ENCODE measurements around the gene P2RX6. TPM values are rescaled to one million over a fixed set of nuclear protein-coding genes. Genes with fewer than 3 reads are reported as not detected.
A peak's percentile ranks its signal among the peaks of the same experiment; 100 is the strongest.

The P2RX6 gene
- total RNA-seq, 1 donor from 2014 or later, result 11.0 TPM

DNA sequence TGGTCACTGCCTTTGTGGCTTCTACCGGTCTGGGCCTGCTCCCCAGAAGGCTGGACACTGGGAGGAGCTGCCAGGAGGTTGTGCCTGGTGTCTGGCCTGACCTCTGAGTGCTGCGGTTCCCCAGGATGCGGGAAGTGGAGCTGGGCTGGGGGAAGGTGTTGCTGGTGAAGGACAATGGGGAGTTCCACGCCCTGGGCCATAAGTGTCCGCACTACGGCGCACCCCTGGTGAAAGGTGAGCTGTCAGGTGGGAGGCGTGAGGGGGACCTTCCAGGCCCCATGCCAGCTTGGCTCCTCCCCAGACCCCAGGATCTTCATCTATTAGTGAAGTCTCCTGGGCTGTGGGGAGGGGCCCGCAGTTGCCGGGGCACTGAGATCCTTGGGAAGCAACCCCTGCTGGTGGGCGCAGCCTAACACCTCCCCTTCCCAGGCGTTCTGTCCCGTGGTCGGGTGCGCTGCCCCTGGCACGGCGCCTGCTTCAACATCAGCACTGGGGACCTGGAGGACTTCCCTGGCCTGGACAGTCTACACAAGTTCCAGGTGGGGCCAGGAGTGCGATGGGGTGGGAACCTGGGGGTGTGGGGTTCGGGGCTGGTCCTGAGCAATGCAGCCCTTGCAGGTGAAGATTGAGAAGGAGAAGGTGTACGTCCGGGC, 41.2 kb upstream of the P2RX6 start:
- no peak overlapping the region for H3K27ac ChIP-seq (ENCODE audit: low read depth, low read length)
- H3K27me3 ChIP-seq (ENCODE audit: control insufficient read depth in 3 of 3, insufficient read depth in 3 of 3, low read length in 3 of 3), result peaks cover 4 to 19% (median 11%) of the 10 kb centered on the region in 3 donors
- no peak overlapping the region for H3K9ac ChIP-seq (ENCODE audit: low read depth in 1 of 3, low read length in 3 of 3)
- H3K36me3 ChIP-seq (ENCODE audit: control insufficient read depth in 3 of 3, insufficient read depth in 3 of 3, low read length in 3 of 3), result no peaks in the 10 kb centered on the region
- no peak overlapping the region for H3K4me3 ChIP-seq (ENCODE audit: low read length in 3 of 3)
- H3K4me1 ChIP-seq (ENCODE audit: control insufficient read depth in 3 of 3, insufficient read depth in 3 of 3, low read length in 3 of 3), result no peaks in the 10 kb centered on the region
- H3K9me3 ChIP-seq (ENCODE audit: control insufficient read depth in 3 of 3, low read length in 3 of 3), result no peaks in the 10 kb centered on the region

DNA sequence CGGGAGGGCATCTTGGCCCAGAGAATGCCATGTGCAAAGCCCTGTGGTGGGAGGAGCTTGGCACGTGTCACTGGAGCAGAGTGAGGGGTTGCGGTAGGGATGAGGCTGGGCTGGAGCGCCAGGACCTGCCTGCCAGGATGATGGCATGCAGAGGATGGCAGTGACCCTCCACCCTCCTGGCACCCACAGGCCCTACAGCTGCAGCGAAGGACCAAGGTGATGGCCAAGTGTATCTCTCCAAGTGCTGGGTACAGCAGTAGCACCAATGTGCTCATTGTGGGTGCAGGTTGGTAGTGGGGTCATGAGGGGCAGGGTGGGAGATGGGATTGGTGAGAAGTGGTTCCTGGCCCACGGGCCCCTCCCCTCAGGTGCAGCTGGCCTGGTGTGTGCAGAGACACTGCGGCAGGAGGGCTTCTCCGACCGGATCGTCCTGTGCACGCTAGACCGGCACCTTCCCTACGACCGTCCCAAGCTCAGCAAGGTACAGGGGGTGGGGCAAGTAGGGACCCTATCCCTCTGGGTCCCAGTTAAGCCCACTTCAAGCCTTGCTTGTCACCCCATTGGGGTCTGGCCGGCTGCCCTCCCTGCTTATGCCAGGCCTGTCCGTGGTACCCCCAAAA, 40.5 kb upstream of the P2RX6 start:
- Histone ChIP-seq H3K27ac (ENCODE audit: low read depth, low read length) (no peak overlapping the region), H3K27me3 (ENCODE audit: control insufficient read depth in 3 of 3, insufficient read depth in 3 of 3, low read length in 3 of 3) (peaks cover 4 to 23% (median 11%) of the 10 kb centered on the region in 3 donors), H3K9ac (ENCODE audit: low read depth in 1 of 3, low read length in 3 of 3) (no peak overlapping the region), H3K9me3 (ENCODE audit: control insufficient read depth in 3 of 3, low read length in 3 of 3) (no peaks in the 10 kb centered on the region), H3K36me3 (ENCODE audit: control insufficient read depth in 3 of 3, insufficient read depth in 3 of 3, low read length in 3 of 3) (no peaks in the 10 kb centered on the region), H3K4me3 (ENCODE audit: low read length in 3 of 3) (no peak overlapping the region), H3K4me1 (ENCODE audit: control insufficient read depth in 3 of 3, insufficient read depth in 3 of 3, low read length in 3 of 3) (peaks cover 0 to 2% (median 2%) of the 10 kb centered on the region in 3 donors)

GRCh38 chr22:20975541-20976290, 39.2 kb upstream of the P2RX6 start:
- Histone ChIP-seq H3K4me1 (ENCODE audit: control insufficient read depth in 3 of 3, insufficient read depth in 3 of 3, low read length in 3 of 3) (peaks cover 9 to 14% (median 14%) of the 10 kb centered on the region in 3 donors), H3K9me3 (ENCODE audit: control insufficient read depth in 3 of 3, low read length in 3 of 3) (no peaks in the 10 kb centered on the region), H3K36me3 (ENCODE audit: control insufficient read depth in 3 of 3, insufficient read depth in 3 of 3, low read length in 3 of 3) (no peaks in the 10 kb centered on the region), H3K27me3 (ENCODE audit: control insufficient read depth in 3 of 3, insufficient read depth in 3 of 3, low read length in 3 of 3) (peaks cover 4 to 23% (median 11%) of the 10 kb centered on the region in 3 donors), H3K4me3 (ENCODE audit: low read length in 3 of 3) (no peak overlapping the region), H3K27ac (ENCODE audit: low read depth, low read length) (no peak overlapping the region), H3K9ac (ENCODE audit: low read depth in 1 of 3, low read length in 3 of 3) (no peak overlapping the region)

- Histone ChIP-seq H3K4me1 (ENCODE audit: control insufficient read depth in 3 of 3, insufficient read depth in 3 of 3, low read length in 3 of 3) (peaks cover 15 to 21% (median 21%) of the 10 kb centered on the region in 3 donors), H3K9me3 (ENCODE audit: control insufficient read depth in 3 of 3, low read length in 3 of 3) (no peaks in the 10 kb centered on the region), H3K4me3 (ENCODE audit: low read length in 3 of 3) (no peak overlapping the region), H3K27ac (ENCODE audit: low read depth, low read length) (no peak overlapping the region), H3K36me3 (ENCODE audit: control insufficient read depth in 3 of 3, insufficient read depth in 3 of 3, low read length in 3 of 3) (no peaks in the 10 kb centered on the region), H3K27me3 (ENCODE audit: control insufficient read depth in 3 of 3, insufficient read depth in 3 of 3, low read length in 3 of 3) (peaks cover 4 to 23% (median 11%) of the 10 kb centered on the region in 3 donors), H3K9ac (ENCODE audit: low read depth in 1 of 3, low read length in 3 of 3) (no peak overlapping the region)
Measured at GRCh38 chr22:20976291-20976877, 38.6 kb upstream of the P2RX6 start.

DNA sequence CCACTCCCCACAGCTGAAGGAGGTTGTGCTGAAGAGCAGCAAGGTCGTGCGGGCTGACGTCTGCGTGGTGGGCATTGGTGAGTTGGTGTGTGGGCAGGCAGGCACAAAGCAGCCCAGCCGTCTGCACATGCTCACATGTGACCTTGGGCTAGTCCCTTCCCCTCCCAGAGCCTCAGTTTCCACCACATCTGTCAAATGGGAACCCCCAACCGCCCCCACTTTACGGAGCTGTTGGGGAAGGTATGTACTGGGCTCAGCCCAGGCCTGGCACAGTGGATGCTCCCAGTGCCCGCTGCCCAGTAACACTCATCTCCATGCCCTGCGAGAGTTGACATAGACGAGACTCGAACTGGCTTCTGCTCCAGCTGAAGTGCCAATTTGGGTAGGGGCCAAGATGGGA, 37.9 kb upstream of the P2RX6 start:
- H3K9ac ChIP-seq (ENCODE audit: low read depth in 1 of 3, low read length in 3 of 3), result no peak overlapping the region
- H3K4me3 ChIP-seq (ENCODE audit: low read length in 3 of 3), result no peak overlapping the region
- H3K27ac ChIP-seq (ENCODE audit: low read depth, low read length), result no peak overlapping the region
- H3K36me3 ChIP-seq (ENCODE audit: control insufficient read depth in 3 of 3, insufficient read depth in 3 of 3, low read length in 3 of 3), result no peaks in the 10 kb centered on the region
- peaks cover 4 to 23% (median 11%) of the 10 kb centered on the region in 3 donors for H3K27me3 ChIP-seq (ENCODE audit: control insufficient read depth in 3 of 3, insufficient read depth in 3 of 3, low read length in 3 of 3)
- H3K4me1 ChIP-seq (ENCODE audit: control insufficient read depth in 3 of 3, insufficient read depth in 3 of 3, low read length in 3 of 3), result peaks cover 18 to 27% (median 24%) of the 10 kb centered on the region in 3 donors
- H3K9me3 ChIP-seq (ENCODE audit: control insufficient read depth in 3 of 3, low read length in 3 of 3), result no peaks in the 10 kb centered on the region

DNA sequence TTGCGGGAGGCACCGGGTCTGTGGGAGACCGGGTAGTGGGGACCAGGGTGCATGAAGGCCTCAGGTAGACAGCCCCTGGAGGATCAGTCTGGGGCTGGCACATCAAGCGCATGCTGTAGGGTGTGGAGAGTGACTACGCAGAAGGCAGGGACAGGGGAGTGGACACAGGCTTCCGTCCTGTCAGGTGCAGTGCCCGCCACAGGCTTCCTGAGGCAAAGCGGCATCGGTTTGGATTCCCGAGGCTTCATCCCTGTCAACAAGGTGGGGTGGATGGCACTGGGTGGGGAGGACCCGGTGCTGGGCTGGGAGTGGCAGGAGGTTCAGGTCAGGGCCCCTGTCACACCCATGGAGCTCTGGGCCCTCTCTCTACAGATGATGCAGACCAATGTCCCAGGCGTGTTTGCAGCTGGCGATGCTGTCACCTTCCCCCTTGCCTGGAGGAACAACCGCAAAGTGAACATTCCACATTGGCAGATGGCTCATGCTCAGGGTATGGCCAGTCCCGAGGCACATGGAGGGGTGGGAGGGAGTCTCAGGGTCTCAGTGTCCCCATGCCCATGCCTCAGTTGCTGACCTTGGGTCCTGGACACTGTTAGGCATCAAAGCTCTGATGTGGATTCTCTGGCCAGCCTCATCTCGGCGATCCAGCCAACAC, 37.3 kb upstream of the P2RX6 start:
- Histone ChIP-seq H3K27me3 (ENCODE audit: control insufficient read depth in 3 of 3, insufficient read depth in 3 of 3, low read length in 3 of 3) (peaks cover 4 to 23% (median 11%) of the 10 kb centered on the region in 3 donors), H3K9ac (ENCODE audit: low read depth in 1 of 3, low read length in 3 of 3) (no peak overlapping the region), H3K9me3 (ENCODE audit: control insufficient read depth in 3 of 3, low read length in 3 of 3) (no peaks in the 10 kb centered on the region), H3K27ac (ENCODE audit: low read depth, low read length) (no peak overlapping the region), H3K36me3 (ENCODE audit: control insufficient read depth in 3 of 3, insufficient read depth in 3 of 3, low read length in 3 of 3) (no peaks in the 10 kb centered on the region), H3K4me1 (ENCODE audit: control insufficient read depth in 3 of 3, insufficient read depth in 3 of 3, low read length in 3 of 3) (peaks cover 19 to 29% (median 27%) of the 10 kb centered on the region in 3 donors), H3K4me3 (ENCODE audit: low read length in 3 of 3) (no peak overlapping the region)

DNA sequence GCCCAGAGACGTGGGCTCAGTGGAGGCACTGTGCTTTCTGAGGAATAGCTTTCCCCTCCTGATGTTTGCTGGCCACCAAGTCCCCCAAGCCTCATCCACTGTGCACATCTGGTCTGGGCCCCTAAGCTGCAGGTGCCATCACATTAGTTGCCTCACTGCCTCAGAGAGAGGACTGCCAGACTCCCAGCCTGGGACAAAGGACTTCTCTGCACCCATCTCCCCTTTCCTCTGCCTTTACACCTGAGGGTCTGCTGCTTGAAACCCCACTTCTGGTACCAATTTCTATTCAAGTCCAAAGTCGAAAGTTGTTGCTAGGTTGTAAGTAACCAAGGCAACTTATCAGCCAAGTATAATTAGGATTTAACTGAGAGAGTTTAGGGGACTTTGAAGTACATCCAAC, 36.5 kb upstream of the P2RX6 start:
- Histone ChIP-seq H3K4me1 (ENCODE audit: control insufficient read depth in 3 of 3, insufficient read depth in 3 of 3, low read length in 3 of 3) (peaks cover 27 to 37% (median 35%) of the 10 kb centered on the region in 3 donors), H3K36me3 (ENCODE audit: control insufficient read depth in 3 of 3, insufficient read depth in 3 of 3, low read length in 3 of 3) (peaks cover 2 to 3% (median 2%) of the 10 kb centered on the region in 3 donors), H3K27me3 (ENCODE audit: control insufficient read depth in 3 of 3, insufficient read depth in 3 of 3, low read length in 3 of 3) (peaks cover 4 to 23% (median 11%) of the 10 kb centered on the region in 3 donors), H3K4me3 (ENCODE audit: low read length in 3 of 3) (no peak overlapping the region), H3K9ac (ENCODE audit: low read depth in 1 of 3, low read length in 3 of 3) (no peak overlapping the region), H3K9me3 (ENCODE audit: control insufficient read depth in 3 of 3, low read length in 3 of 3) (no peaks in the 10 kb centered on the region), H3K27ac (ENCODE audit: low read depth, low read length) (no peak overlapping the region)

- peak overlapping the region in 2 of 3 donors; percentile 65 to 97 for H3K9ac ChIP-seq (ENCODE audit: low read depth in 1 of 3, low read length in 3 of 3)
- H3K36me3 ChIP-seq (ENCODE audit: control insufficient read depth in 3 of 3, insufficient read depth in 3 of 3, low read length in 3 of 3), result peaks cover 6 to 12% (median 10%) of the 10 kb centered on the region in 3 donors
Measured at GRCh38 chr22:20979243-20979809, 35.6 kb upstream of the P2RX6 start.

GRCh38 chr22:20979940-20980453, 35.0 kb upstream of the P2RX6 start:
- Histone ChIP-seq H3K27ac (ENCODE audit: low read depth, low read length) (no peak overlapping the region), H3K4me3 (ENCODE audit: low read length in 3 of 3) (peak overlapping the region; percentile 35 to 54 (median 38)), H3K4me1 (ENCODE audit: control insufficient read depth in 3 of 3, insufficient read depth in 3 of 3, low read length in 3 of 3) (peaks cover 29 to 42% (median 39%) of the 10 kb centered on the region in 3 donors), H3K36me3 (ENCODE audit: control insufficient read depth in 3 of 3, insufficient read depth in 3 of 3, low read length in 3 of 3) (peaks cover 9 to 12% (median 10%) of the 10 kb centered on the region in 3 donors), H3K9me3 (ENCODE audit: control insufficient read depth in 3 of 3, low read length in 3 of 3) (no peaks in the 10 kb centered on the region), H3K27me3 (ENCODE audit: control insufficient read depth in 3 of 3, insufficient read depth in 3 of 3, low read length in 3 of 3) (peaks cover 4 to 17% (median 4%) of the 10 kb centered on the region in 3 donors), H3K9ac (ENCODE audit: low read depth in 1 of 3, low read length in 3 of 3) (peak overlapping the region in 2 of 3 donors; percentile 38 to 97)

More at GRCh38 chr22:20979243-20979809, 35.6 kb upstream of the P2RX6 start:
- H3K4me1 ChIP-seq (ENCODE audit: control insufficient read depth in 3 of 3, insufficient read depth in 3 of 3, low read length in 3 of 3), result peaks cover 29 to 42% (median 39%) of the 10 kb centered on the region in 3 donors
- peaks cover 4 to 21% (median 9%) of the 10 kb centered on the region in 3 donors for H3K27me3 ChIP-seq (ENCODE audit: control insufficient read depth in 3 of 3, insufficient read depth in 3 of 3, low read length in 3 of 3)
- peak overlapping the region; percentile 38 to 54 (median 52) for H3K4me3 ChIP-seq (ENCODE audit: low read length in 3 of 3)
- no peaks in the 10 kb centered on the region for H3K9me3 ChIP-seq (ENCODE audit: control insufficient read depth in 3 of 3, low read length in 3 of 3)
- no peak overlapping the region for H3K27ac ChIP-seq (ENCODE audit: low read depth, low read length)
